ENCODE data around the gene MCRS1. TPM values are rescaled to one million over a fixed set of nuclear protein-coding genes. Genes with fewer than 3 reads are reported as not detected.

Gene MCRS1
- total RNA-seq, 4 donors from 2014 or later = 43.7 to 71.9 (median 56.4) TPM

GRCh38 chr12:49559011-49559675, 8.8 kb downstream of the MCRS1 start:
- intact Hi-C loops (cut with DNase I) = no loop called here
- no peak overlapping the region for H3K4me3 ChIP-seq
- peaks cover 61 to 86% (median 85%) of the 10 kb centered on the region in 4 donors for H3K36me3 ChIP-seq
- no peaks in the 10 kb centered on the region for H3K9me3 ChIP-seq
- H3K27me3 ChIP-seq = no peaks in the 10 kb centered on the region
- no peaks in the 10 kb centered on the region for H3K4me1 ChIP-seq
- no peak for DNase-seq (ENCODE audit: extremely low spot score)
- H3K27ac ChIP-seq (replicated peaks in 1 of 4) = no peak overlapping the region
- WGBS = 92% methylated on average over 17 of the region's 17 CpGs
- TF ChIP-seq POLR2A (IDR thresholded peaks at IDR 0.05; ENCODE audit: low read depth) = no peak
- no peak for TF ChIP-seq POLR2AphosphoS5 (IDR thresholded peaks at IDR 0.05)
- TF ChIP-seq CTCF (IDR thresholded peaks at IDR 0.05) = no peak
- no peak for TF ChIP-seq EP300 (IDR thresholded peaks at IDR 0.05)

GRCh38 chr12:49558526-49558925, 9.4 kb downstream of the MCRS1 start:
- intact Hi-C loops (cut with DNase I) = no loop called here
- H3K27me3 ChIP-seq = no peaks in the 10 kb centered on the region
- no peak overlapping the region for H3K27ac ChIP-seq (replicated peaks in 1 of 4)
- peaks cover 55 to 80% (median 79%) of the 10 kb centered on the region in 4 donors for H3K36me3 ChIP-seq
- no peak for DNase-seq (ENCODE audit: extremely low spot score)
- no peak overlapping the region for H3K4me3 ChIP-seq
- WGBS = 87% methylated on average over 13 of the region's 13 CpGs
- H3K9me3 ChIP-seq = no peaks in the 10 kb centered on the region
- TF ChIP-seq CTCF (IDR thresholded peaks at IDR 0.05) = no peak
- no peak for TF ChIP-seq POLR2AphosphoS5 (IDR thresholded peaks at IDR 0.05)
- no peak for TF ChIP-seq POLR2A (IDR thresholded peaks at IDR 0.05; ENCODE audit: low read depth)
- TF ChIP-seq EP300 (IDR thresholded peaks at IDR 0.05) = no peak
- H3K4me1 ChIP-seq = no peaks in the 10 kb centered on the region

- H3K4me1 ChIP-seq = no peaks in the 10 kb centered on the region
- no peak for DNase-seq (ENCODE audit: extremely low spot score)
- H3K9me3 ChIP-seq = no peaks in the 10 kb centered on the region
- H3K36me3 ChIP-seq = peaks cover 48 to 73% (median 72%) of the 10 kb centered on the region in 4 donors
- 79% methylated on average over 5 of the region's 7 CpGs for WGBS
- TF ChIP-seq CTCF (IDR thresholded peaks at IDR 0.05) = no peak
- no peak for TF ChIP-seq EP300 (IDR thresholded peaks at IDR 0.05)
- TF ChIP-seq POLR2A (IDR thresholded peaks at IDR 0.05; ENCODE audit: low read depth) = no peak
- no peak for TF ChIP-seq POLR2AphosphoS5 (IDR thresholded peaks at IDR 0.05)
- H3K27ac ChIP-seq (replicated peaks in 1 of 4) = no peak overlapping the region
- H3K27me3 ChIP-seq = no peaks in the 10 kb centered on the region
- intact Hi-C loops (cut with DNase I) = no loop called here
- H3K4me3 ChIP-seq = no peak overlapping the region
Measured at GRCh38 chr12:49557917-49558215, 10.1 kb downstream of the MCRS1 start.

GRCh38 chr12:49557187-49557916, 10.6 kb downstream of the MCRS1 start:
- 87% methylated on average over 14 of the region's 18 CpGs for WGBS

More at GRCh38 chr12:49557187-49557916, 10.6 kb downstream of the MCRS1 start:
- intact Hi-C loops (cut with DNase I) = no loop called here
- Histone ChIP-seq H3K36me3 (peaks cover 43 to 68% (median 67%) of the 10 kb centered on the region in 4 donors), H3K4me3 (no peak overlapping the region), H3K4me1 (peaks cover 0 to 3% (median 0%) of the 10 kb centered on the region in 4 donors), H3K27me3 (no peaks in the 10 kb centered on the region), H3K27ac (replicated peaks in 1 of 4) (no peak overlapping the region), H3K9me3 (no peaks in the 10 kb centered on the region)
- no peak for DNase-seq (ENCODE audit: extremely low spot score)
- TF ChIP-seq POLR2AphosphoS5 (IDR thresholded peaks at IDR 0.05) = no peak
- no peak for TF ChIP-seq CTCF (IDR thresholded peaks at IDR 0.05)
- TF ChIP-seq EP300 (IDR thresholded peaks at IDR 0.05) = no peak
- no peak for TF ChIP-seq POLR2A (IDR thresholded peaks at IDR 0.05; ENCODE audit: low read depth)
